GM12864 (cell line): ENCODE measurements around the gene GJB4.

Source experiments
- DNase-seq: peaks from one replicate; pipeline ENCODE4 v3.0.0-alpha.2; 2011; ENCODE audit warnings: low read depth
- H3K4me3 ChIP-seq: 2 replicates; pipeline ENCODE4 v1.5.1; 2011; ENCODE audit warnings: mild to moderate bottlenecking, low read depth, low read length, control low read depth
- TF ChIP-seq, protein P1 (sequence below): IDR thresholded peaks from 2 replicates; pipeline ENCODE4 v1.5.1; 2011; ENCODE audit warnings: low read depth, mild to moderate bottlenecking, moderate library complexity, low read length, control low read depth, inconsistent platforms; ENCODE audit errors: missing control alignments

The GJB4 gene

DNA sequence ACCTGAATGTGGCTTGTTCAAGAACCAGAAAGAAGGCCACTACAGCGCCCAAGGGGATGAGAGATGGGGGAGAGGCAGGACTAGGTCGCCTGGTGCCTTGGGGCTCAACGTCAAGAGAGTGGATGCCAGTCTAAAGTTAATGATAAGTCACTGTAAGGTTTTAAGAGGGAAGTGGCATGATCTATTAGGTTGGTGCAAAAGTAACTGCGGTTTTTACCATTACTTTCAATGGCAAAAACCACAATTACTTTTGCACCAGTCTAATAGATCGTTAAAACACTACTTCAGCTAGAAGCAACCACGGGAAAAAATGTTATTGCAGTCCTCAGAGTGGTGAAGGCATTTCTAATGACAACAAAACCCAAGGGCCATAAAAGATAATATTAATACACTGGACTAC lies 18.8 kb downstream of the GJB4 start:
- no peak overlapping the region for H3K4me3 ChIP-seq
- no peak for DNase-seq
- TF ChIP-seq, protein P1, sequence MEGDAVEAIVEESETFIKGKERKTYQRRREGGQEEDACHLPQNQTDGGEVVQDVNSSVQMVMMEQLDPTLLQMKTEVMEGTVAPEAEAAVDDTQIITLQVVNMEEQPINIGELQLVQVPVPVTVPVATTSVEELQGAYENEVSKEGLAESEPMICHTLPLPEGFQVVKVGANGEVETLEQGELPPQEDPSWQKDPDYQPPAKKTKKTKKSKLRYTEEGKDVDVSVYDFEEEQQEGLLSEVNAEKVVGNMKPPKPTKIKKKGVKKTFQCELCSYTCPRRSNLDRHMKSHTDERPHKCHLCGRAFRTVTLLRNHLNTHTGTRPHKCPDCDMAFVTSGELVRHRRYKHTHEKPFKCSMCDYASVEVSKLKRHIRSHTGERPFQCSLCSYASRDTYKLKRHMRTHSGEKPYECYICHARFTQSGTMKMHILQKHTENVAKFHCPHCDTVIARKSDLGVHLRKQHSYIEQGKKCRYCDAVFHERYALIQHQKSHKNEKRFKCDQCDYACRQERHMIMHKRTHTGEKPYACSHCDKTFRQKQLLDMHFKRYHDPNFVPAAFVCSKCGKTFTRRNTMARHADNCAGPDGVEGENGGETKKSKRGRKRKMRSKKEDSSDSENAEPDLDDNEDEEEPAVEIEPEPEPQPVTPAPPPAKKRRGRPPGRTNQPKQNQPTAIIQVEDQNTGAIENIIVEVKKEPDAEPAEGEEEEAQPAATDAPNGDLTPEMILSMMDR: no peak

DNA sequence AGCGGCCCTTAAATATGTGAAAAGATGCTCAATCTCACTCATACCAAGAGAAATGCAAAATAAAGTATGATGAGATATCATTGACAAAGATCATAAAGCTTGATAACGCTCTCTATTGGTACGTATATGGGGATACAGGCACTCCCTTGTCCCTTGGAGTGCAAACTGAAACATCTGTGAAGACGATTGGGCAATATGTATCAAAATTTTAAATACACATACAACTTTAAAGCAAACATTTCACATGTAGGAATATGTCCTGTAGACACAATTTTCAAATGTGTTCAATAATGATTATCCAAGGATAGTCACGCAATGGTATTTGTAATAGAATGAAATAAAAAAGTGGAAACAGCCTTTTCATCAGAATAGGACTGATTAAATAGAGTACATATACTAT lies 19.5 kb downstream of the GJB4 start:
- TF ChIP-seq, protein P1: no peak
- no peak overlapping the region for H3K4me3 ChIP-seq
- DNase-seq: no peak

DNA sequence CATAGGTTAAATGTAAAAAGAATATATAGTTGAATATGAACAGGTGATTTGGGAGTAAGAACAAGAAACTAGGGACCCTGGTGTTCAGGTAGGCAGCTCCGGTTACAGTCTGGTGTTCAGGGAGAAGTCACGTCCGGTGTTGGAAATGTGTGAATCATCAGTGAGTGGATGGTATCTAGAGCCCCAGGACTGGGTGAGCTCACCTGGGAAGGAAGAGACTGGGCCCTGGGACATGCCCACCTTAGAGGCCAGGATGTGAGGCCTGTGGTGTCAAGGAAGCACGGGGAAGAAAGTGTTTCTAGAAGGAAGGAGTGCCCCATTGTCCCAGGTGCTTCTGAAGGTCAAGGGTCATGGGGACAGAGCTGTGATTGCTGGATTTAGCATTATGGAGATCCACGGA lies 20.0 kb downstream of the GJB4 start:
- DNase-seq: no peak
- H3K4me3 ChIP-seq: no peak overlapping the region
- TF ChIP-seq, protein P1: no peak

DNA sequence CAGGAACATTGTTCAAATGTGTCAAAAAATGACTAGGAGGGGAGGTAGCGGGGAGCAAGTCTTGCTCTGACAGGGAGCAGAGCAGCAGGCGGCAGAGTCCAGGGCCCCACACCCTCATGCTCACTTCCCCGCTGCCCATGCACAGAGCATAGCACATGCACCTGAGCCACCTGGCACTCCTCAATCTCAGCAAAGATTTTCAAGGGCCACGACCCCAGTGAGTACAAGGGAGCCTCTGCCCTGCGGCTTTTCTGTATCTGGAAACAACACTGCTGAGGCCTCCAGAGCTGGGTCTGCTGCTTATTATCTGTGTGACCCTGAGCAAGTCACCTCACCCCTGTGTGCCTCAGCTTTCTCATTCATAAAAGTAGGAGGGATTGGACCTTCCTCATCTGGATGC lies 20.4 kb downstream of the GJB4 start:
- DNase-seq: no peak

DNA sequence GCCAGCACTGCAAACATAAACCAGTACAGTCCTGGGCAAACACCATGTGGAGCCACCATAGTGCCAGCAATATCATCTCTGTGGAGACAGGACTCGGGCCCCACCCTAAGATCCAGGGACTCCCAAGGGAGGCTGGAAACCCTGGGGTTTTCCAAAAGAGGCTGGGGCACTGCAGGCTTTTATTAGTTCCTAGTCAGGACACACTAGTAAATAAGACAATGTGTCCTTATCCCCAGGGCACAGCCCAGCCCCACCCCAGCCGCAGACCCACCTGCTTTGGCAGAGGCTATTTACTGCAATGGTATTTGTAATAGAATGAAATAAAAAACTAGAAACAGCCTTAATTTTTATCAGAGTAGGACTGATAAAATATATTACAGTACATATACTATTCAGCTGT lies 21.0 kb downstream of the GJB4 start:
- TF ChIP-seq, protein P1: no peak
- H3K4me3 ChIP-seq: no peak overlapping the region
- no peak for DNase-seq

More for the DNA sequence above, 20.4 kb downstream of the GJB4 start:
- TF ChIP-seq, protein P1: no peak
- no peak overlapping the region for H3K4me3 ChIP-seq

DNA sequence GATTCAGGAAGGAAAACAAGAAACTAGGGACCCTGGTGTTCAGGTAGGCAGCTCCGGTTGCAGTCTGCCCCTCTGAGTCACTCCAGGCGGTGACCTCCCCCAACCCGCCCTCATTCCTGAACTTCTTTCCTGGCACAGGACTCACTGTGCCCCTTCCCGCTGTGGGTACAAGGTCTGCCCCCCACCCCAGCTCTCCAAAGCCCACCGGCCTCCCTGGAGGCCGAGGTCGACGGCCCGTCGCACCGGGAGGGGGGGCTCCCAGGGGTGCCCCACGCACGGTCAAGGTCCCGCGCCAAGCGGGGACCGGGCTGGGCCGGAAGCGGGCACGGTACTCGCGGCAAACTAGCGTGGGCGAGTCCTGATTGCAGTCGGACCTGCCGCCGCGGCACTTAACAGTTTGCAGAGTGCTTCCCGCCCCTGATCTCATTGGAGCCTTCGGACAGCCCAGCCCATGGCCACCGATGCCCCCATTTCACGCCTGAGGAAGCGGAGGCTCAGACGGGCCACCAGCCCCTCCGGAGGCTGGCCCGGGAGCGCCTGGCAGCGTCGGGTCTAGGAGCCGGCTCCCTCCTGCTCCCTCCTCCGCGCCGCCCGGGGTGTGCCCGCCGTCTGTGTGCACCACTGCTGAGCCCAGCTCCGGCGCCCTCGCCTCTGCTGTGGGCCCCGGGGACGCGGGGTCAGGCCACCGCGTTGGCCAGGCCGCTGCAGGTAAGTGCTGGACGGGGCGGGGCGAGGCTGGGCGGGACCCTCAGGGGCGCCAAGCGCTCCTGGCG lies 21.7 kb downstream of the GJB4 start, which contains the start of gene GJB3:
TSS of gene GJB3 (plus strand) at position 144 of the 773 bp plus-strand sequence. CDS start 3,549 bp downstream, outside the sequence.
- DNase-seq: no peak
- TF ChIP-seq, protein P1: no peak
- no peak within 1 kb of the TSS for H3K4me3 ChIP-seq
